Neuronal stem cell (in vitro differentiated cells): Measurements from ENCODE around the gene IAH1. TPM values are rescaled to one million over a fixed set of nuclear protein-coding genes. Genes with fewer than 3 reads are reported as not detected.
A peak's percentile ranks its signal among the peaks of the same experiment; 100 is the strongest.

Experiments
- DNase-seq: peaks from one replicate; pipeline ENCODE4 v3.0.0-alpha.2; 2013; ENCODE audit warnings: low spot score
- H2AFZ ChIP-seq: one replicate; pipeline ENCODE4 v1.6.1; 2013; ENCODE audit warnings: mild to moderate bottlenecking, low read length, inconsistent platforms
- H2AK5ac ChIP-seq: 2 replicates; pipeline ENCODE4 v1.6.1; 2013; ENCODE audit warnings: low read depth, mild to moderate bottlenecking, inconsistent platforms, low read length, moderate library complexity, mixed read lengths
- H2BK120ac ChIP-seq: 2 replicates; pipeline ENCODE4 v1.6.1; 2013; ENCODE audit warnings: low read depth, mild to moderate bottlenecking, inconsistent platforms, low read length, moderate library complexity, mixed read lengths
- H2BK12ac ChIP-seq: one replicate; pipeline ENCODE4 v1.6.1; 2013; ENCODE audit warnings: low read length, inconsistent platforms
- H2BK15ac ChIP-seq: 2 replicates; pipeline ENCODE4 v1.6.1; 2013; ENCODE audit warnings: mild to moderate bottlenecking, low read length, inconsistent platforms, mixed read lengths
- H2BK5ac ChIP-seq: one replicate; pipeline ENCODE4 v1.6.1; 2013; ENCODE audit warnings: inconsistent platforms, mild to moderate bottlenecking, low read length, moderate library complexity
- H3K14ac ChIP-seq: one replicate; pipeline ENCODE4 v1.6.1; 2013; ENCODE audit warnings: low read length, inconsistent platforms
- H3K18ac ChIP-seq: 2 replicates; pipeline ENCODE4 v1.6.1; 2013; ENCODE audit warnings: low read length, inconsistent platforms
- H3K23ac ChIP-seq: 2 replicates; pipeline ENCODE4 v1.6.1; 2013; ENCODE audit warnings: low read depth, mild to moderate bottlenecking, mixed read lengths, low read length, inconsistent platforms; ENCODE audit not compliant: poor library complexity
- H3K27ac ChIP-seq: replicated peaks from 3 replicates; pipeline ENCODE4 v1.5.1; 2013; ENCODE audit warnings: low read length, inconsistent platforms
- H3K27me3 ChIP-seq, 3 experiments: 2 replicates each; pipeline ENCODE4 v1.6.1; 2013; ENCODE audit warnings: low read length in 3 of 3, mild to moderate bottlenecking in 2 of 3, inconsistent platforms in 1 of 3, low read depth in 1 of 3, mixed read lengths in 1 of 3, moderate library complexity in 1 of 3; ENCODE audit not compliant: control insufficient read depth in 3 of 3, insufficient read depth in 3 of 3
- H3K36me3 ChIP-seq, 2 donors: replicated peaks in 1 of 2; 2 replicates each; pipeline ENCODE4 v1.6.1; 2013; ENCODE audit warnings: low read length in 2 of 2; ENCODE audit not compliant: control insufficient read depth in 2 of 2, insufficient read depth in 2 of 2
- H3K4ac ChIP-seq: 2 replicates; pipeline ENCODE4 v1.6.1; 2013; ENCODE audit warnings: inconsistent platforms, mild to moderate bottlenecking, low read length, moderate library complexity
- H3K4me1 ChIP-seq, 2 donors: 1 replicate in 1 of 2; 2 replicates in 1 of 2; pipeline ENCODE4 v1.6.1; 2013; ENCODE audit warnings: low read length in 2 of 2, low read depth in 1 of 2; ENCODE audit not compliant: control insufficient read depth in 2 of 2, insufficient read depth in 1 of 2
- H3K4me2 ChIP-seq: one replicate; pipeline ENCODE4 v1.6.1; 2013; ENCODE audit warnings: mild to moderate bottlenecking, low read length, inconsistent platforms; ENCODE audit not compliant: insufficient read depth, poor library complexity, severe bottlenecking
- H3K4me3 ChIP-seq, 2 donors: 2 replicates each; pipeline ENCODE4 v1.5.1; 2013; ENCODE audit warnings: low read length in 2 of 2, mild to moderate bottlenecking in 2 of 2, inconsistent platforms in 1 of 2, moderate library complexity in 1 of 2
- H3K79me1 ChIP-seq: one replicate; pipeline ENCODE4 v1.6.1; 2013; ENCODE audit warnings: low read depth, mild to moderate bottlenecking, inconsistent platforms, low read length, moderate library complexity
- H3K9ac ChIP-seq: one replicate; pipeline ENCODE4 v1.6.1; 2013; ENCODE audit warnings: mild to moderate bottlenecking, low read depth, low read length, inconsistent platforms; ENCODE audit not compliant: poor library complexity
- H3K9me3 ChIP-seq, 2 donors: replicated peaks in 1 of 2; 2 replicates each; pipeline versions ENCODE3 to v1.6.1; 2013; ENCODE audit warnings: low read length in 2 of 2, mild to moderate bottlenecking in 2 of 2, inconsistent platforms in 1 of 2, low read depth in 1 of 2, mixed read lengths in 1 of 2, moderate library complexity in 1 of 2; ENCODE audit not compliant: control insufficient read depth in 2 of 2, insufficient read depth in 1 of 2
- H4K8ac ChIP-seq: one replicate; pipeline ENCODE4 v1.6.1; 2013; ENCODE audit warnings: low read depth, mild to moderate bottlenecking, inconsistent platforms, low read length, moderate library complexity
- H4K91ac ChIP-seq: one replicate; pipeline ENCODE4 v1.6.1; 2013; ENCODE audit warnings: low read length, low read depth, mild to moderate bottlenecking, inconsistent platforms; ENCODE audit not compliant: poor library complexity
- WGBS, 2 donors: extraction: QIAGEN DNeasy Blood & Tissue Kit; methylation state at CpG; one replicate each; pipeline ENCODE4 v1.1.7; 2013; ENCODE audit warnings: missing lambda C conversion rate in 2 of 2, mixed read lengths in 1 of 2; ENCODE audit not compliant: insufficient read length in 2 of 2, insufficient replicate concordance in 1 of 2; ENCODE audit errors: extremely low coverage in 2 of 2; 5-methylcytosine and 5-hydroxymethylcytosine counted together
- polyA plus RNA-seq, 2 experiments: library from polyadenylated mRNA; stranded (reverse); fragments of 200-250 nt; gene quantifications; one replicate each; pipeline ENCODE4 v1.2.3, GENCODE V29; 2013

The IAH1 gene
- 20.1 TPM for polyA plus RNA-seq (2013, experiment 1 of 2)
- polyA plus RNA-seq (2013, experiment 2 of 2), result 21.3 TPM

DNA sequence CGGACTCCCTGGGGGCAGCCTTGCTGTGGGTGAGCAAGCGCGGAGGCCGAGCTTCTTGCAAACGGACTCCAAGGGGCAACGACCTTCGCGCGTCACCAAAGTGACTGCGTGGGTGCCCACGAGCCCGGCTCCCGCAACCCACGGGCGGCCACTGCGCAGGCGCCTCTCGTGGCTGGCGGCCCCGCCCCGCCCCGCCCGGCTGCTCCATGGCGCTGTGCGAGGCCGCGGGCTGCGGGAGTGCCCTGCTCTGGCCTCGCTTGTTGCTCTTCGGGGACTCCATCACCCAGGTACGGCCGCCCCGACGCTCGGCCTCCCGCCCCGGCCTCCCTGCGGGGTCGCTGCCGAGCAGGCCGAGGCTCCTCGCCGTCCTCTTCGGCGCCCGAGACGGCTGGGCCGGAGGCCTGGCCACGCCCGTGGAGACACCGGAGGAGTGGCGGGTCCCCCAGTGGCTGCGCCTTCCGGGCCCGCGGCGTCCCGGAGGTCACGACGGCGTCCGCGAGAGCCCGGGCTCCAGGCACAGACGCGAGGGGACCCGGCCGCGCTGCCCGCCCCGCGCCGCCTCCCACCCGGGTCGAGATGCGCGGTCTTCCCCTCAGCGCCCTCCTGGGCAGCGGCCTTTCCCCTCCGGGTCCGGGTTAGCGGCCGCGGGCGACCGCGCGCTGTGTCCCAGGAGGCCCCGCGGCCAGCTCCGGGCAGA, at the start of gene IAH1:
IAH1 (plus strand) TSS at position 191 of the 697 bp plus-strand sequence; CDS start at position 207, 16 bp downstream.
- Histone ChIP-seq H2AFZ (no peak within 1 kb of the TSS), H3K36me3 (peaks cover 10 to 51% of the 10 kb centered on the region in 2 donors), H3K27ac (no peak within 1 kb of the TSS)

GRCh38 chr2:9428965-9429577, 45.3 kb upstream of the IAH1 start:
- H3K27ac ChIP-seq, result no peak overlapping the region
- H3K4me1 ChIP-seq, result peaks cover 4 to 7% of the 10 kb centered on the region in 2 donors
- H4K8ac ChIP-seq, result no peak overlapping the region
- H4K91ac ChIP-seq, result no peak overlapping the region
- H2BK15ac ChIP-seq, result no peak overlapping the region
- H3K4me2 ChIP-seq, result no peak overlapping the region
- no peak overlapping the region for H2BK5ac ChIP-seq
- no peak for DNase-seq
- no peak overlapping the region for H3K18ac ChIP-seq
- no peaks in the 10 kb centered on the region for H3K9me3 ChIP-seq
- H3K23ac ChIP-seq, result no peak overlapping the region
- H3K9ac ChIP-seq, result no peak overlapping the region
- H3K36me3 ChIP-seq, result peaks cover 17 to 85% of the 10 kb centered on the region in 2 donors
- H3K4me3 ChIP-seq, result no peak overlapping the region
- no peak overlapping the region for H3K4ac ChIP-seq
- H2AFZ ChIP-seq, result no peak overlapping the region
- no CpG with 5 or more reads among the region's 5 CpGs for WGBS, 2 donors
- H2AK5ac ChIP-seq, result no peak overlapping the region
- peaks cover 2% of the 10 kb centered on the region for H3K79me1 ChIP-seq
- H2BK12ac ChIP-seq, result no peak overlapping the region
- H3K14ac ChIP-seq, result no peak overlapping the region
- no peaks in the 10 kb centered on the region for H3K27me3 ChIP-seq
- no peak overlapping the region for H2BK120ac ChIP-seq

More for the DNA sequence above, at the start of gene IAH1:
- no peak for DNase-seq
- no peak within 1 kb of the TSS for H2BK12ac ChIP-seq
- no peak within 1 kb of the TSS for H3K14ac ChIP-seq
- peak within 1 kb of the TSS; percentile 61 for H3K9ac ChIP-seq
- H2BK5ac ChIP-seq, result no peak within 1 kb of the TSS
- H3K4me3 ChIP-seq, result peak within 1 kb of the TSS in 1 of 2 donors; percentile 82
- no CpG with 5 or more reads among the region's 91 CpGs for WGBS, 2 donors
- no peak within 1 kb of the TSS for H3K4ac ChIP-seq
- no peaks in the 10 kb centered on the region for H3K79me1 ChIP-seq
- H2AK5ac ChIP-seq, result no peak within 1 kb of the TSS
- peaks cover 0 to 4% of the 10 kb centered on the region in 2 donors for H3K4me1 ChIP-seq
- no peak within 1 kb of the TSS for H2BK120ac ChIP-seq
- no peak within 1 kb of the TSS for H4K91ac ChIP-seq
- no peak within 1 kb of the TSS for H2BK15ac ChIP-seq
- no peak within 1 kb of the TSS for H4K8ac ChIP-seq
- H3K9me3 ChIP-seq, result peaks cover 0 to 6% of the 10 kb centered on the region in 2 donors
- H3K18ac ChIP-seq, result peak within 1 kb of the TSS; percentile 30
- H3K23ac ChIP-seq, result no peak within 1 kb of the TSS
- no peaks in the 10 kb centered on the region for H3K27me3 ChIP-seq
- H3K4me2 ChIP-seq, result peak within 1 kb of the TSS; percentile 21

GRCh38 chr2:9430316-9431293, 43.7 kb upstream of the IAH1 start:
- WGBS, 2 donors, result no CpG with 5 or more reads among the region's 2 CpGs
- no peak overlapping the region for H2AK5ac ChIP-seq
- no peak overlapping the region for H3K14ac ChIP-seq
- H3K27ac ChIP-seq, result no peak overlapping the region
- H3K9me3 ChIP-seq, result no peaks in the 10 kb centered on the region
- H3K4me2 ChIP-seq, result no peak overlapping the region
- H3K4me3 ChIP-seq, result no peak overlapping the region
- H2BK120ac ChIP-seq, result no peak overlapping the region
- H3K36me3 ChIP-seq, result peaks cover 23 to 90% of the 10 kb centered on the region in 2 donors
- H3K23ac ChIP-seq, result no peak overlapping the region
- DNase-seq, result no peak
- no peak overlapping the region for H2AFZ ChIP-seq
- no peak overlapping the region for H4K8ac ChIP-seq
- H3K4ac ChIP-seq, result no peak overlapping the region
- no peak overlapping the region for H2BK12ac ChIP-seq
- no peaks in the 10 kb centered on the region for H3K27me3 ChIP-seq
- no peaks in the 10 kb centered on the region for H3K79me1 ChIP-seq
- no peaks in the 10 kb centered on the region for H3K4me1 ChIP-seq
- no peak overlapping the region for H2BK5ac ChIP-seq
- no peak overlapping the region for H3K9ac ChIP-seq
- H3K18ac ChIP-seq, result no peak overlapping the region
- no peak overlapping the region for H2BK15ac ChIP-seq
- H4K91ac ChIP-seq, result no peak overlapping the region
